Fibroblast of peridontal ligament (primary cell): ENCODE data around the gene GOLM1.

Experiments
- DNase-seq: peaks from one replicate; pipeline ENCODE4 v3.0.0-alpha.2; 2010; ENCODE audit errors: extremely low read depth

GOLM1 gene

DNA sequence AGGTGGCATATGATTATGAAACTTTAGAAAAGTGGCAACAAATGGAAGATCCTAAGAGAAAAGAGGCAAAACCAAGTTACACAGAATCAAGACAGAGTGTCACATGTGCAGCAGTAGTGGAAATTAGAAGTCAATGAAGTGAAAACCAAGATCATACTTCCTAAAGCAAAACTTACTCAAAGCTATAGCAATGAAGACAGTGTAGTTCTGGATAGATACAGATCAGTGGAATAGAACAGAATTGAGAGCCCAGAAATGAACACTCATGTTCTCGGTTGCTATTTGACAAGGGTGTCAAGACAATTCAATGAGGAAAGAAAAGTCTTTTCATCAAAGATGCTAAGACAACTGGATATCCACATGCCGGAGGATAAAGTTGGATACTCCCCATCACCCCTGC is 114.9 kb downstream of the GOLM1 start:
- DNase-seq = no peak

DNA sequence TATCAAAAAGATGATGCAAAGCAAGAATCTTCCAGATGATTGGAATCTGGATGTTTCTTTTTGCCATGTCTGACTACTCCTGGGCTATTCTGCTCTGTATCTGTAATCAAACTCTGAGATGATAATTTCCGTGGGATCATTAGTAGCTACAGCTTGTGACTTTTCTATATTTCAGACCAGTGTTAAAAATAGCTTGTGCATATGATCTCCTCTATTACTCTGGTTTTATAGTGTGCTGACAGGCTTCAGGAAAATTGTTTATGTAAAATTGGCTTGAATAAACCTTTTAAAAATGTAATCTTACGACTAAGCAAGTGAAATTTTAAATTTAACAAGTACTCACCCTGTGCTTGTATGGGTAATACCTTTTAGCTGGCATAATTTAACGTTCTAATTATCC is 118.0 kb downstream of the GOLM1 start:
- no peak for DNase-seq

DNA sequence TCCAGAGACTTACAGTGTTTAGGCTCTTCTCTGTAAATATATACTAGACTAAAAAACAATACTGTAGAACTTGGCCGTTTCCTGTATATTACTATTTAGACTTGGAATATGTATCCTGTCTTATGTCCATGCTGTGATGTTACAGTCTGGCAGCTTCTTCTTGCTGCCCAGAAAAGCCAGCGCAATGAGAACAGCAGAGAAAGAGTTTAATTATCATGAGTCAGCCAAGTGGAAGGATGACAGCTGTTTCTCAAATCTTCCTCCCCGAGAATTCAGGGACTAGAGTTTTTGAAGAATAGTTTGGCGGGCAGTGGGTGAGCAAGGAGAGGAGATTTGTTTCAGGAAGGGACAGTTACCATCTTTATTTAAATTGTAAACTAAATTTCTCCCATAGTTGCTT is 120.9 kb downstream of the GOLM1 start:
- no peak for DNase-seq
